Endothelial cell of umbilical vein (primary cell): ENCODE measurements around the gene LCE3A. TPM values are rescaled to one million over a fixed set of nuclear protein-coding genes. Genes with fewer than 3 reads are reported as not detected.

ENCODE experiments used
- BruUV-seq: library from RNA; stranded (reverse); fragments of 400-500 nt; replicated peaks from 2 replicates; lab custom pipeline; 2021; lab: Mats Ljungman, UMichigan
- CTCF ChIA-PET: fragments of 300-600, 350-600 bp; sonication (Branson Sonifier 250); formaldehyde crosslinking; loops from one replicate; lab custom pipeline; 2021; ENCODE audit warnings: antibody characterized with exemption, inconsistent platforms; lab: Charles Lee
- POLR2A ChIA-PET: fragments of 300-600, 350-600 bp; sonication (Branson Sonifier 250); formaldehyde crosslinking; loops from one replicate; lab custom pipeline; 2021; ENCODE audit warnings: antibody characterized with exemption, inconsistent platforms; lab: Charles Lee
- DNase-seq: peaks from one replicate; pipeline ENCODE4 v3.0.0-alpha.2; 2011; ENCODE audit warnings: low read depth, low spot score
- FAIRE-seq: peaks from 2 replicates; lab custom pipeline; 2011; peaks lifted over from hg19 to GRCh38; lab: Jason Lieb, UNC
- H2AFZ ChIP-seq: 2 replicates; pipeline ENCODE4 v1.6.0; 2012; ENCODE audit warnings: low read depth, low read length, control low read depth, inconsistent platforms
- H3K27ac ChIP-seq: 2 replicates; pipeline ENCODE4 v1.5.1; 2011; ENCODE audit warnings: low read depth, mild to moderate bottlenecking, control low read depth, low read length, moderate library complexity; ENCODE audit not compliant: insufficient read depth
- H3K27me3 ChIP-seq, 2 experiments: 2 replicates each; pipeline versions ENCODE4 v1.6.0 to v1.6.1; 2011; ENCODE audit warnings: low read length in 2 of 2, mixed read lengths in 1 of 2; ENCODE audit not compliant: control insufficient read depth in 2 of 2, insufficient read depth in 2 of 2
- H3K36me3 ChIP-seq, 2 experiments: 2 replicates in 1 of 2; 3 replicates in 1 of 2; pipeline ENCODE4 v1.5.1; 2011; ENCODE audit warnings: low read length in 2 of 2, mild to moderate bottlenecking in 1 of 2, moderate library complexity in 1 of 2; ENCODE audit not compliant: control insufficient read depth in 2 of 2, insufficient read depth in 2 of 2; ENCODE audit errors: extremely low read depth in 1 of 2
- H3K4me1 ChIP-seq: 3 replicates; pipeline ENCODE4 v1.5.1; 2011; ENCODE audit warnings: mild to moderate bottlenecking, low read length; ENCODE audit not compliant: control insufficient read depth, insufficient read depth; ENCODE audit errors: extremely low read depth
- H3K4me2 ChIP-seq: 2 replicates; pipeline ENCODE4 v1.6.1; 2011; ENCODE audit warnings: low read length, control low read depth, mixed read lengths; ENCODE audit not compliant: insufficient read depth
- H3K4me3 ChIP-seq, 3 experiments: fragments of 200-600 bp in 1 of 3; sonication (generic), shearing (Covaris generic) in 1 of 3; replicated peaks in 1 of 3; 2 replicates each; pipeline ENCODE4 v1.5.1; 2011 to 2016; ENCODE audit warnings: control low read depth in 3 of 3, low read length in 3 of 3, mild to moderate bottlenecking in 2 of 3, inconsistent platforms in 1 of 3, low read depth in 1 of 3, moderate library complexity in 1 of 3; ENCODE audit not compliant: insufficient read depth in 1 of 3
- H3K79me2 ChIP-seq: 2 replicates; pipeline ENCODE4 v1.6.0; 2012; ENCODE audit warnings: low read length, inconsistent platforms; ENCODE audit not compliant: control insufficient read depth, insufficient read depth
- H3K9ac ChIP-seq: replicated peaks from 2 replicates; pipeline ENCODE3; 2011; ENCODE audit warnings: low read length, control low read depth; ENCODE audit not compliant: insufficient read depth; ENCODE audit errors: extremely low read depth
- H3K9me1 ChIP-seq: replicated peaks from 3 replicates; pipeline ENCODE4 v1.6.0; 2011; ENCODE audit warnings: mild to moderate bottlenecking, low read length; ENCODE audit not compliant: control insufficient read depth, insufficient read depth; ENCODE audit errors: extremely low read depth
- H3K9me3 ChIP-seq: replicated peaks from 2 replicates; pipeline ENCODE4 v1.5.1; 2012; ENCODE audit warnings: low read length, inconsistent platforms; ENCODE audit not compliant: control insufficient read depth, insufficient read depth
- H4K20me1 ChIP-seq: replicated peaks from 2 replicates; pipeline ENCODE3; 2011; ENCODE audit warnings: mild to moderate bottlenecking, low read length; ENCODE audit not compliant: control insufficient read depth, insufficient read depth; ENCODE audit errors: extremely low read depth
- CTCF ChIP-seq, 2 donors: IDR thresholded peaks; 1 replicate in 1 of 2; 2 replicates in 1 of 2; pipeline ENCODE4 v1.5.1; 2011; ENCODE audit warnings: low read length in 2 of 2, mild to moderate bottlenecking in 2 of 2, moderate library complexity in 2 of 2, control low read depth in 1 of 2, inconsistent platforms in 1 of 2, low read depth in 1 of 2; ENCODE audit not compliant: insufficient read depth in 1 of 2; ENCODE audit errors: extremely low read depth in 1 of 2
- EZH2 ChIP-seq: IDR thresholded peaks from 2 replicates; pipeline ENCODE4 v1.6.1; 2012; ENCODE audit warnings: borderline replicate concordance, low read depth, mild to moderate bottlenecking, moderate library complexity, low read length, inconsistent platforms; ENCODE audit not compliant: severe bottlenecking
- FOS ChIP-seq: IDR thresholded peaks from 2 replicates; pipeline ENCODE4 v1.6.1; 2011; ENCODE audit warnings: mild to moderate bottlenecking, low read length, moderate library complexity, borderline replicate concordance; ENCODE audit not compliant: insufficient read depth
- GATA2 ChIP-seq: IDR thresholded peaks from 2 replicates; pipeline ENCODE4 v1.7.0; 2011; ENCODE audit warnings: low read depth, mild to moderate bottlenecking, moderate library complexity, mixed read lengths, low read length; ENCODE audit not compliant: insufficient read length, insufficient read depth
- JUN ChIP-seq: IDR thresholded peaks from 2 replicates; pipeline ENCODE4 v1.6.1; 2011; ENCODE audit warnings: borderline replicate concordance, low read depth; ENCODE audit not compliant: insufficient read length, insufficient read depth
- MAX ChIP-seq: IDR thresholded peaks from 2 replicates; pipeline ENCODE4 v1.6.1; 2011; ENCODE audit not compliant: insufficient read depth, insufficient read length
- MYC ChIP-seq: IDR thresholded peaks from one replicate; pipeline ENCODE4 v1.6.1; 2011; ENCODE audit warnings: mild to moderate bottlenecking, low read depth, low read length
- POLR2A ChIP-seq: IDR thresholded peaks from 2 replicates; pipeline ENCODE4 v1.6.1; 2012; ENCODE audit warnings: low read depth, mild to moderate bottlenecking, control low read depth, low read length
- POLR2AphosphoS5 ChIP-seq: IDR thresholded peaks from 2 replicates; pipeline ENCODE4 v1.6.1; 2012; ENCODE audit warnings: low read depth, mild to moderate bottlenecking, control low read depth, low read length, moderate library complexity; ENCODE audit not compliant: insufficient read depth
- dilution Hi-C: fragments of 300-500 bp; cut with MboI; formaldehyde crosslinking; loops from one replicate; pipeline ENCODE4 v1.15.0; 2019; ENCODE audit warnings: low sequenced_read_pairs; ENCODE audit not compliant: extremely low pct_ligation_motif_present
- intact Hi-C: fragments of 100-400 bp; cut with micrococcal nuclease; formaldehyde crosslinking; loops from one replicate; pipeline ENCODE4 v1.10.0; 2022
- polyA plus RNA-seq, 4 experiments: library from polyadenylated mRNA; depleted of rRNA in 3 of 4; stranded (reverse) in 3 of 4; unstranded in 1 of 4; fragments of >200 nt; gene quantifications; 2 replicates each; pipeline versions ENCODE4 v1.2.1 to v1.2.3, GENCODE V29; 2011 to 2012; ENCODE audit warnings: missing spikeins in 1 of 4
- total RNA-seq: library from RNA; stranded (reverse); gene quantifications from 2 replicates; pipeline ENCODE4 v1.2.3, GENCODE V29; 2021

LCE3A gene
- total and polyA plus RNA-seq, 2 donors (not counting 3 experiments of a cell fraction or from before 2014, with no cell fraction given), result not detected

GRCh38 chr1:152613511-152613910 is 9.4 kb downstream of the LCE3A start, which contains the start of gene LCE3B:
Gene LCE3B, plus strand, starts transcription at chr1:152613811. Its CDS starts 0 bp downstream, at chr1:152613811.
- peaks cover 2% of the 10 kb centered on the region for H3K9me3 ChIP-seq
- H3K27me3 ChIP-seq, result no peaks in the 10 kb centered on the region
- H3K4me2 ChIP-seq, result no peak within 1 kb of the TSS
- CTCF ChIA-PET, result no interaction called here
- no peaks in the 10 kb centered on the region for H4K20me1 ChIP-seq
- no peaks in the 10 kb centered on the region for H3K79me2 ChIP-seq
- BruUV-seq, result no TSS peak
- FAIRE-seq (no peak), DNase-seq (no peak)
- H3K36me3 ChIP-seq, result no peaks in the 10 kb centered on the region
- no peak for TF ChIP-seq CTCF (IDR thresholded peaks at IDR 0.05; ENCODE audit: extremely low read depth in 1 of 2, insufficient read depth in 1 of 2, low read depth in 1 of 2, low read length in 2 of 2)
- TF ChIP-seq EZH2, result no peak
- no peak for TF ChIP-seq GATA2
- no peak for TF ChIP-seq FOS
- TF ChIP-seq MAX, result no peak
- no peak for TF ChIP-seq JUN
- TF ChIP-seq POLR2AphosphoS5, result no peak
- no peak for TF ChIP-seq MYC
- TF ChIP-seq POLR2A, result no peak
- no peak within 1 kb of the TSS for H3K9ac ChIP-seq
- intact Hi-C loops, result no loop called here
- no peak within 1 kb of the TSS for H3K27ac ChIP-seq
- dilution Hi-C loops, result no loop called here
- no peaks in the 10 kb centered on the region for H3K9me1 ChIP-seq
- POLR2A ChIA-PET, result no interaction called here
- H2AFZ ChIP-seq, result no peak within 1 kb of the TSS
- no peaks in the 10 kb centered on the region for H3K4me1 ChIP-seq
- H3K4me3 ChIP-seq, result no peak within 1 kb of the TSS
